NCI-H1694 treated with DMSO at 0.1 percent for 48 hours (cell line): ENCODE measurements around the gene SRCIN1.

ENCODE experiments used
- DNase-seq: peaks from one replicate; lab custom pipeline; 2025; lab: John Stamatoyannopoulos, UW

Gene SRCIN1

DNA sequence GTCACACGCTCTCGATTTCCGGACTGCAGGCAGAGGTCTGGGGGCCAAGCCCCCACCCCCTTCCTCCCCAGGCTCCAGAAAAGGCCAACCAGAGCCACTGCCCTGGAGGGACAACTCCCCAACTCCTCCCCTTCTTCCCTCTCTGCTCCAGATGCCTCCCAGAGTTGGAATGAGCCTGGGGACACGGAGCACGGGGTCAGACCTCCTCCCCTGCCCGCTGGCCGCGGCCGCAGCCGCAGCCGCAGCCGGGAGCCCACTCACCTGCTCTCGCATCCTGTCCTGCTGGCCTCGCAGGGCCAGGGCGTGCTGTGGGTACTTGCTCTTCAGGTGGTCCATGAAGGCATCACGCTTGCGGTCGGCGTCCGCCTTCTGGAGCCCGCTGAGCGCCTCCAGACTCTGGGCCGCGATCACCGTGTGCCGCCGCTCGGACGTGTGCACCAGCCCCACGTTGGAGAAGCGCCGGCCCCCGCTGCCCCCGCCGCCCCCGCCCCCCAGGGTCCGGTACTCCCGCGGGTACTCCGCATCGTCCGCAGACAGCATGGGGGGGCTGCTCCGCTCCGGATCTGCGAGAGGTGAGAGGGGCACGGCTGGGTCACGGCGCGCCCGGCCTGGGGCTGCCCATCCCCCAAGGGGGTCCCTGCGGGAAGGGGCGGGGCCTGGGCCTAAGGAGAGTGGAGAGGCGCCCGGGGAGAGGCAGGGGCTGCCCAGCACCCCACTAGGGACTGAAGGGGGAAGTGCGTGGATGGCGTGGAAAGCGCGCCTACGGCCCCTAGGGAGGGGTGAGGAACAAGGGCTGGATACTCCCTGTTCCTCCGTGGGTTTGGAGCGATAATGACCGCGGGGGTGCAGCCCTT, 27.3 kb downstream of the SRCIN1 start:
- DNase-seq = no peak

- no peak for DNase-seq
Measured at GRCh38 chr17:38577645-38578173, 28.0 kb downstream of the SRCIN1 start.

- no peak for DNase-seq
Measured at GRCh38 chr17:38577244-38577643, 28.5 kb downstream of the SRCIN1 start.

- no peak for DNase-seq
Measured at GRCh38 chr17:38575781-38576180, 30.0 kb downstream of the SRCIN1 start.

DNA sequence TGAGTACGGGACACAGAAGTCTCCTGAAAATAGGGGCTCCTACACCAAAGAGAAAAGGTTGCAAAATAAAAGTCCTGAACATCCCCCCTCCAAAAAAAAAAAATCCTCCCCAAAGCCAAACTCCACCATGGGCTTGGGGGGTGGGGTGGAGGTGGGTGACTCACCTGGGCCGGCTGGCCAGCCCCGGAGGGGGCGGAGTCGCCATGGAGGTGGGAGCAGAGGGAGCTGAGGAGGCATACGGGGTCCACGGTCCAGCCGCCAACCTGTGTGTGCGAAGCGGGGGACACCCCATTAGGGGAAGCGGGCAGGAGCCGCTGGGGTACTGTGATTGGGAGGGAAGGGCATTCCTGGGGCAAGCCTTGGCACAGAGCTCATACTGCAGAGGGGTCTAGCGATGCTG, 31.0 kb downstream of the SRCIN1 start:
- DNase-seq = no peak

GRCh38 chr17:38572669-38573365, 32.9 kb downstream of the SRCIN1 start:
- DNase-seq = peak; percentile 14

- no peak for DNase-seq
Measured at GRCh38 chr17:38571833-38572668, 33.7 kb downstream of the SRCIN1 start.

DNA sequence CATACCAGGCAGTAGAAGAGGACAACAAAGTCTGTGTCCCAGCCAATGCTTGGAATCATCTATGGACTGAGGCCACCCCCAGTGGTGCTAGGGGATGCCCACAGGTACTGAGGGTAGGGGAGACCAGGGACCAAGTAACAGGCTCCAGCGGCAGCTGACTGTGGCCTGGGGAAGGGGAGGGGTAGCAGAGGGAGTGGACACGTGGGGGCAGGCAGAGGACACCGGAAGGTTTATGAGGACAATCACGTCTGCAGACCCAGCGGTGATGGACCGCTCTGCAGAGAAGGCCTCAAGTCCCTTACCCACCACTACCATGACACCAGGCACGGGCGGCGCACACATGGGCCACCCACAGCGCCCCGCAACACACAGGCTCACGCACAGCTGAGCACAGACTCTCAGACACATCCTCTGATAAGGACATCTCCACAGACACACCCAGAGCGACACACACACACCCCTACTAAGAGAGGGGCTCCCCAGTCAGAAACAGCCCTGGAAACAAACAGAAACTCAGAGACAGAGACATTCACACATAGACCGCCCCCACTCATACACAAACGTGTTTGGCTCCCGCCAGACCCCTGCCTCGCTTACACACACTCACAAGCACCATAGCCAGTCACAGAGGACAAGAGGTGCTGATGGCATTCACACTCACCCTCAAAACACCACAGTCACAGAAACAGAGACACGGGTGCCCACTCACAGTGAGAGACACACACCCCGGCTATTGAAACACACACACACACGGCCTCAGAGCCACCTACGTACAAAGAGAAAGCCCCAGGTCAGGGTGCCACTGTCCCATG, 35.8 kb downstream of the SRCIN1 start:
- no peak for DNase-seq

DNA sequence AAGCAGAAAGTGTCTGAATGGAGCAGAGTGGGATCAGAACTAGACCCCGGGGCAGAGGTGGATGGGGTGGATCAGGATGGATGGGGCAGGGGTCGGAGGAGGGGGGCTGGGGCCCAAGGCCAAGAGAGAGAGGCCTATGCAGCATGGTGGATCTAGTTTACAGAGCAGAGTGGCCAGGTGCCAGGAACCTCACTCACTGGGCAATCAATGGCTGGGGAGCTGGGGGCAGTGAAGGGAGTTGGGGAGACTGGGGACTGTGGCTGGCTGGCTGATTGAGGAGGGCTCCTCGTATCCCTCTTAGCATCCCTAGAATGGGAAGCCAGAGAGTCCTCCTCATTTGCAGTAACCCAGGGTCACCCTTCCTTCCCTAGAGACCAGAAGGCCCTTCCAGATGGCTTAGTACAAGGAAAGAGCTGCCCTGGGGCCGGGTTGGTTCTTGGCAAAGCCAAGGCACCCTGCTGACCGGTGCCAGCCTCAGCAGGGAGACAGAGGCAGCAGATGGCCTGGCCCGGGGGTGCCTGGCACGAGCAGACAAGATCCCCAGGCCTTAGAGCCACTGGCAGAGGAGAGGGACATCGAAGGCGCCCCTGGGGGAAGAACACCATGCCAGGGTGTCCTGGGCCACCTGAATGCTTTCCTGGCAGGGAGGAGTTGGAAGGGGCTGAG, 36.8 kb downstream of the SRCIN1 start:
- DNase-seq = no peak

GRCh38 chr17:38568274-38568673, 37.5 kb downstream of the SRCIN1 start:
- no peak for DNase-seq

- DNase-seq = no peak
Measured at GRCh38 chr17:38567350-38567749, 38.4 kb downstream of the SRCIN1 start.

DNA sequence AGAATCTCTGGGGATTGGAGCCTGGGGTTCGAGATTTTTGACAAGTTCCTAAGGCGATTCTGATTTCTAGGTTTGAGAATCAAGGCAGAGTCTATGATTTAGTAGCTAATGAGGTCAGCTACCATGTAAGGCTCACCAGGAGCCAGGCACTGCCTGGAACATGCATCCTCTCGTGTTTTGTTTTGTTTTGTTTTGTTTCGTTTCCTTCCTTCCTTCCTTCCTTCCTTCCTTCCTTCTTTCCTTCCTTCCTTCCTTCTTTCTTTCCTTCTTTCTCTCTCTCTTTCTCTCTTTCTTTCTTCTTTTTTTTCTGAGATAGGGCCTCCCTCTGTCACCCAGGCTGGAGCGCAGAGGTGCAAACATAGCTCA, 39.1 kb downstream of the SRCIN1 start:
- DNase-seq = no peak

DNA sequence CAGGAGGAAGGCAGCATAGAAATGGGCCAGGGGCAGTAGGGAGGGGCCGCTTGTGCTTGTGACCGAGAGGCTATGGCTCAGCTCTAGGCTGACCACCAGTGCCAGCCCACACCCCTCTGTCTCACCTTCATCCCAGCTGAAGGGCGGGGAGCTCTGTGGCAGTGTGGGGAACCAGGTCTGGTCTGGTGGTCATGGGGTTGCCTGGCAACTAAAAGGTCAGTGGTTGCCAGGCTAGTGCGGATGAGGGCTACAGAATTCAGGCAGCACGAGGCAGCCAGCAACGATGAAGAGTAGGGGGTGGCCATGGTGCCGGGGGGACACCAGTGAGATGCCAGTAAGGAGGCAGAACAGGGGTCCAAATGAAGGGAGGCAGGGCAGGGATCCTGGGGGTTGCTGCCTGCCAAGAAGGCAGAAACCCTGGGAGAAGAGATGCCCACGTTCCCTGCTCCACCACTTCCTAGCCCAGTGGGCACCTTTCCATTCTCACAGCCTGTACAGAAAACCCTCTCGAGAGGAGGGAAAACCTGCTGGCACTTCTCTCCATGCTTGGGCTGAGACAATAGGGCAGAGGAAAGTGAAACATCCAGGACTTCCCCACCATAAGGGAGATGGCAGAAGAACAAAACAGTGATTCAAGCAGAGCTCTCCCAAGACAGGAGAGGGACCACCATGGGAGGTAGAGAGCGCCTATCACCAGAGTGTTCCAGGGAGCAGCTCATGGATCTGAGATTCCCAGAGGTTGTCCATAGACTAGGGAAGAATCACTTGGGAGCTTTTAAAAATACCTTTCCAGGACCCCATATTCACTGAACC, 39.7 kb downstream of the SRCIN1 start:
- no peak for DNase-seq

DNA sequence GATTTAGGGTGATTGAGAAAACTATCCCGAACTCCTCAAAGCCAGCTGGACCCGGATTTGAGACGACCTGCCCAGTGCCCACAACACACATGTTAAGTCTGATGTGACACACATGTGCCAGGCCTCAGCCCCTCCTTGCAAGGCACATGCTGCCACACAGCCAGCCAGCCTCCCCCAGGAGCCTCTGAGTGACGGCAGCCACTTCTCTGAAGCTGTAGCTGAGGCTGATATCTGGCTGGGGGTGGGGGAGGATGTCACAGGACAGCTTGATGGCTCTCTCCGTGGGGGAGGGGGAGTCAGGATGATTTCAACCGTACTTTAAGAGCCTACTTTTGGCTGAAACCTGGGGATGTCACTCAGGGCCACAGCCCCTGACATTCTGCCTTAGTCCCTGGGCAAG, 40.9 kb downstream of the SRCIN1 start:
- DNase-seq = no peak

GRCh38 chr17:38564254-38564837, 41.4 kb downstream of the SRCIN1 start:
- DNase-seq = no peak

GRCh38 chr17:38563362-38564253, 42.1 kb downstream of the SRCIN1 start:
- no peak for DNase-seq

- no peak for DNase-seq
Measured at GRCh38 chr17:38562903-38563302, 42.8 kb downstream of the SRCIN1 start.

- DNase-seq = no peak
Measured at GRCh38 chr17:38562215-38562569, 43.6 kb downstream of the SRCIN1 start.
